Hepatic stellate cell (primary cell): ENCODE results near the gene CYP2W1.
"Not testable (repeated sequence)": the region's sequence is repeated elsewhere in the genome, so short reads cannot be mapped to it uniquely, and the experiment has no call there.

Source experiments
- DNase-seq: peaks from one replicate; pipeline ENCODE4 v3.0.0; 2011; ENCODE audit warnings: low spot score

CYP2W1 gene

GRCh38 chr7:997404-998395 is 14.7 kb downstream of the CYP2W1 start:
- DNase-seq: no peak

- no peak for DNase-seq
Observed at GRCh38 chr7:999149-999879, 16.3 kb downstream of the CYP2W1 start.

- DNase-seq: no peak
Observed at GRCh38 chr7:999941-1000935, 17.3 kb downstream of the CYP2W1 start.

GRCh38 chr7:1001069-1001770 is 18.2 kb downstream of the CYP2W1 start:
- not testable (repeated sequence) for DNase-seq

GRCh38 chr7:1002026-1002425 is 19.0 kb downstream of the CYP2W1 start:
- not testable (repeated sequence) for DNase-seq

- DNase-seq: not testable (repeated sequence)
Observed at GRCh38 chr7:1002445-1002844, 19.5 kb downstream of the CYP2W1 start.

DNA sequence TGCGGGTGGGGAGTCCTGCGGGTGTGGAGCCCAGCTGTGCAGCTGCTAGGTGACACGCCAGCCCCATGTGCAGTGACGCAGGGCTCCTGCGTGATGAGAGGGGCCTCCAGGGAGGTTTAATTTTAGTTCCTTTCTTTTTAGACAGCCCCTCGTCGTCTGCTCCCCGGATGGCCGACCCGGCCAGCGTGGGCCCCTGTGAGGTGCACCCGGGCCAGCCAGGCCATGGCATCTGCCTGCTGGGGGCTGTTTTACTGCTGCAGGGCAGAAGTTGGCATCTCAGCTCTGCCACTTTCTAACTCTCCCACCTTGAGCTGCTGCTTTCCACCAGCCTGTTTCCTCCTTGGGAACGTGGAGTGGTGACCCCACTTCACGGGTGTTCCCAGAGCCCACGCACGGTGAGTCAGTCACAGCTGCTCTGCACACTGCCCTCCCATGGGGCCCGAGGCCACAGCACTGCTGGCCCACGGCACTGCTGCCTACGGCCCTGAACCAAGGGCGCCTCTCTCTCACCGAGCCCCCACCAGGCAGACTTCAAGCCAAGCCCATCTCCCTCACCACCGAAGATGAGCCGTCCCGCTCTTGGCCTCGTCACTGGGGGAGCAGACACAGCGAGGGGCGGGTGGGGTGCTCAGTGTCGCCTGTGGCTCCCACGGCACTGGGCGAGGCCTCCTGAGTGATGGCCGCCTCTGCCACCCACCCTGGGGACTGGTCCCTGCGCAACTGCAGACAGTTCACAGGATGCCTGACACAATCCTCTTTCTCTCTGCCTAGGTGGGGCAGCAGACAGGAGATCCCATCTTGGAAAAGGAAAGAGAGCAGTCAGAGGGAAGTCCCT is 21.3 kb downstream of the CYP2W1 start:
- DNase-seq: no peak

GRCh38 chr7:1005303-1005702 is 22.3 kb downstream of the CYP2W1 start:
- no peak for DNase-seq

GRCh38 chr7:1007901-1008300 is 24.9 kb downstream of the CYP2W1 start:
- DNase-seq: no peak

GRCh38 chr7:1008733-1009363 is 25.9 kb downstream of the CYP2W1 start:
- no peak for DNase-seq

- DNase-seq: no peak
Observed at GRCh38 chr7:1009747-1010146, 26.8 kb downstream of the CYP2W1 start.

GRCh38 chr7:1010226-1010625 is 27.2 kb downstream of the CYP2W1 start:
- DNase-seq: no peak

- no peak for DNase-seq
Observed at GRCh38 chr7:1011297-1012003, 28.5 kb downstream of the CYP2W1 start.

- DNase-seq: no peak
Observed at GRCh38 chr7:1012004-1012715, 29.2 kb downstream of the CYP2W1 start.

- no peak for DNase-seq
Observed at GRCh38 chr7:1012716-1013095, 29.7 kb downstream of the CYP2W1 start.

DNA sequence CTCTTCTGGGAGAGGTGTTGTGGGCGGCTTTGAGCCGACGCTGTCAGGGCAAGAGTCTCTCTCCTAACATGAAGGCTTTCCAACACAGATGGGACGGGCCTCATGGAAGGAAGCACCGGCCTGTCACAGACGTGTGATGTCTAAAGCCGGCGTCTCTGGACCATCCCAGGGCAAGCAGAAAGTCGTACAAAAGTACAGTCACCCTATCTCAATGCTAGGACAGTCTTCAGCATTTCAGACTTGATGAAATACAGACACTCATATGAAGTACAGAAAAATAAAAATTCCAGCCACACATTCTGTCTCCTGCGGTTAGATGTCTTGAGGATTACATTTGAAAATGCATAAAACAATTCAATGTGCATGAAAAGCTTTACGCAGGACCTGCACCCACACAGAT is 30.6 kb downstream of the CYP2W1 start:
- no peak for DNase-seq

DNA sequence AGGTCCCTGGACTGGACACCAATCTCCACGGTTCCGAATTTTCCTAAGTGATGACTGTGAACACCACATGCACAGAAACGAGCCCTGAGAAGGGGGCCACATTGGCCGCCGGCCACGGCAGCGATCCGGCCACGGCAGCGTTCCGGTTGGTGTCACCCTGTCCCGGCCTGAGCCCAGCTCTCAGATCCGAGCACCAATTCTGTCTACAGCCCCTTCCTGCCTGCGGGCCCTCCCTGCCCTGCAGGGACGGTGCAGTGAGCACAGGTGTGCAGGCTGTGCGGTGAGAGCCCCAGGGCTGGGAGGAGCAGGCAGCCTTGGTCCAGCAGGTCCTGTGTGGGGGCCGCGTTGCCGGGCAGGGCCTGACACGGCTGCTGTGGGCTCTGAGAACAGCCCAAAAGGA is 31.7 kb downstream of the CYP2W1 start:
- DNase-seq: no peak
